HEK293 (cell line): ENCODE results near the gene HSPG2.

ENCODE experiments used
- CTCF ChIA-PET: fragments of 350-600 bp; formaldehyde crosslinking; extraction: SDS; loops from one replicate; lab custom pipeline; 2021; ENCODE audit warnings: antibody characterized with exemption; lab: Yijun Ruan, JAX
- POLR2A ChIA-PET: fragments of 300-600 bp; formaldehyde crosslinking; extraction: SDS; loops from one replicate; lab custom pipeline; 2020; ENCODE audit warnings: antibody characterized with exemption, inconsistent platforms; lab: Yijun Ruan, JAX
- H3K27ac ChIP-seq: fragments of 200-500 bp; sonication (Bioruptor generic); 2 replicates; pipeline ENCODE4 v1.5.1; 2014; ENCODE audit warnings: low read depth, low read length, control low read depth, inconsistent platforms; ENCODE audit errors: extremely low read depth
- H3K36me3 ChIP-seq, 2 experiments: fragments of 200-500 bp in 1 of 2; sonication (Bioruptor generic) in 1 of 2; 1 replicate in 1 of 2; 2 replicates in 1 of 2; pipeline ENCODE4 v1.5.1; 2014 to 2017; ENCODE audit warnings: inconsistent platforms in 2 of 2, low read length in 2 of 2; ENCODE audit not compliant: control insufficient read depth in 2 of 2, insufficient read depth in 1 of 2
- H3K4me1 ChIP-seq: fragments of 200-500 bp; sonication (Bioruptor generic); 2 replicates; pipeline ENCODE4 v1.5.1; 2014; ENCODE audit warnings: mild to moderate bottlenecking, low read length, inconsistent platforms; ENCODE audit not compliant: control insufficient read depth, insufficient read depth
- H3K4me3 ChIP-seq: 2 replicates; pipeline ENCODE4 v1.5.1; 2011; ENCODE audit warnings: low read depth, mild to moderate bottlenecking, control low read depth, low read length, moderate library complexity
- H3K9me3 ChIP-seq: fragments of 200-500 bp; sonication (Bioruptor generic); 2 replicates; pipeline ENCODE4 v1.5.1; 2014; ENCODE audit warnings: low read depth, low read length, inconsistent platforms; ENCODE audit not compliant: control insufficient read depth, insufficient read depth
- GLIS1 ChIP-seq: fragments of 450-650 bp; formaldehyde crosslinking; IDR thresholded peaks from 2 replicates; pipeline ENCODE4 v1.5.1; 2016; ENCODE audit warnings: missing biosample characterization, missing genetic modification characterization
- MZF1 ChIP-seq: fragments of 450-650 bp; formaldehyde crosslinking; IDR thresholded peaks from 2 replicates; pipeline ENCODE4 v1.5.1; 2017; ENCODE audit warnings: missing biosample characterization, missing genetic modification characterization, borderline replicate concordance
- ZBTB21 ChIP-seq: fragments of 450-650 bp; formaldehyde crosslinking; IDR thresholded peaks from 2 replicates; pipeline ENCODE4 v1.5.1; 2017; ENCODE audit warnings: missing biosample characterization, missing genetic modification characterization
- ZFP41 ChIP-seq: fragments of 450-650 bp; formaldehyde crosslinking; IDR thresholded peaks from 2 replicates; pipeline ENCODE4 v1.5.1; 2016; ENCODE audit warnings: missing biosample characterization, missing genetic modification characterization, borderline replicate concordance
- ZNF10 ChIP-seq: fragments of 450-650 bp; formaldehyde crosslinking; IDR thresholded peaks from 2 replicates; pipeline ENCODE4 v1.5.1; 2017; ENCODE audit warnings: missing biosample characterization, missing genetic modification characterization
- ZNF155 ChIP-seq: fragments of 450-650 bp; formaldehyde crosslinking; IDR thresholded peaks from 2 replicates; pipeline ENCODE4 v1.5.1; 2016; ENCODE audit warnings: missing biosample characterization, missing genetic modification characterization
- ZNF221 ChIP-seq: fragments of 450-650 bp; formaldehyde crosslinking; IDR thresholded peaks from 2 replicates; pipeline ENCODE4 v1.5.1; 2017; ENCODE audit warnings: missing biosample characterization, missing genetic modification characterization, borderline replicate concordance
- ZNF311 ChIP-seq: fragments of 450-650 bp; formaldehyde crosslinking; IDR thresholded peaks from 2 replicates; pipeline ENCODE4 v1.5.1; 2017; ENCODE audit warnings: missing biosample characterization, missing genetic modification characterization, borderline replicate concordance
- ZNF391 ChIP-seq: fragments of 450-650 bp; formaldehyde crosslinking; IDR thresholded peaks from 2 replicates; pipeline ENCODE4 v1.5.1; 2016; ENCODE audit warnings: low read depth, missing biosample characterization, missing genetic modification characterization, borderline replicate concordance
- ZNF423 ChIP-seq: fragments of 450-650 bp; formaldehyde crosslinking; IDR thresholded peaks from 2 replicates; pipeline ENCODE4 v1.5.1; 2016; ENCODE audit warnings: missing biosample characterization, missing genetic modification characterization
- ZNF544 ChIP-seq: fragments of 450-650 bp; formaldehyde crosslinking; IDR thresholded peaks from 2 replicates; pipeline ENCODE4 v1.5.0; 2017; ENCODE audit warnings: missing biosample characterization, missing genetic modification characterization
- ZNF549 ChIP-seq: fragments of 450-650 bp; IDR thresholded peaks from 2 replicates; pipeline ENCODE4 v1.5.1; 2018; ENCODE audit warnings: missing biosample characterization, missing genetic modification characterization, mild to moderate bottlenecking, inconsistent platforms, moderate library complexity
- ZNF626 ChIP-seq: fragments of 450-650 bp; sonication (Bioruptor Pico); formaldehyde crosslinking; IDR thresholded peaks from 2 replicates; pipeline ENCODE4 v1.5.1; 2018; ENCODE audit warnings: missing biosample characterization, missing genetic modification characterization, inconsistent platforms
- ZNF654 ChIP-seq: fragments of 450-650 bp; formaldehyde crosslinking; IDR thresholded peaks from 2 replicates; pipeline ENCODE4 v1.5.1; 2016; ENCODE audit warnings: low read depth, missing biosample characterization, missing genetic modification characterization
- TF ChIP-seq, protein P1 (sequence below): IDR thresholded peaks from 2 replicates; pipeline ENCODE4 v1.6.1; 2011; ENCODE audit warnings: mild to moderate bottlenecking, low read depth, low read length, borderline replicate concordance
- TF ChIP-seq, protein P2 (sequence below): fragments of 450-650 bp; formaldehyde crosslinking; IDR thresholded peaks from 2 replicates; pipeline ENCODE4 v1.5.1; 2016; ENCODE audit warnings: missing biosample characterization, missing genetic modification characterization, low read depth

Gene HSPG2

DNA sequence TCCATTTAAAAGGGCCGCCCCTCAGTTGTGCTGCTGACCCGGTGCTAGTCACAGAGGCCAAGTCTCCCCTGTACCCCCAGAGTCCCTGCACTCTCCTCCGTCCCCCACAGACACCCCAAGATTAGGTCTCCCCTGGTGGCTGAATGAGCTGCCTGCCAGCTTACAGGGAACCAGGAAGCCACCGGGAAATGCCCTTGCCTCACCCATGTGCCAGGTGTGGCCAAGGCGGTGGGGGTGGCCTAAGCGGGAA, 32.7 kb downstream of the HSPG2 start:
- Histone ChIP-seq H3K4me1 (no peaks in the 10 kb centered on the region), H3K4me3 (no peak overlapping the region), H3K27ac (no peak overlapping the region), H3K9me3 (no peaks in the 10 kb centered on the region)
- ChIA-PET POLR2A (no interaction called here), CTCF (no interaction called here)
- no peak for TF ChIP-seq ZNF10 (tag by site-specific recombination)
- no peak for TF ChIP-seq ZBTB21
- TF ChIP-seq ZNF423 (tag by site-specific recombination) = no peak
- no peak for TF ChIP-seq ZNF654 (tag by site-specific recombination)
- TF ChIP-seq, all 188 proteins: peak for 0
- H3K36me3 ChIP-seq = no peaks in the 10 kb centered on the region

DNA sequence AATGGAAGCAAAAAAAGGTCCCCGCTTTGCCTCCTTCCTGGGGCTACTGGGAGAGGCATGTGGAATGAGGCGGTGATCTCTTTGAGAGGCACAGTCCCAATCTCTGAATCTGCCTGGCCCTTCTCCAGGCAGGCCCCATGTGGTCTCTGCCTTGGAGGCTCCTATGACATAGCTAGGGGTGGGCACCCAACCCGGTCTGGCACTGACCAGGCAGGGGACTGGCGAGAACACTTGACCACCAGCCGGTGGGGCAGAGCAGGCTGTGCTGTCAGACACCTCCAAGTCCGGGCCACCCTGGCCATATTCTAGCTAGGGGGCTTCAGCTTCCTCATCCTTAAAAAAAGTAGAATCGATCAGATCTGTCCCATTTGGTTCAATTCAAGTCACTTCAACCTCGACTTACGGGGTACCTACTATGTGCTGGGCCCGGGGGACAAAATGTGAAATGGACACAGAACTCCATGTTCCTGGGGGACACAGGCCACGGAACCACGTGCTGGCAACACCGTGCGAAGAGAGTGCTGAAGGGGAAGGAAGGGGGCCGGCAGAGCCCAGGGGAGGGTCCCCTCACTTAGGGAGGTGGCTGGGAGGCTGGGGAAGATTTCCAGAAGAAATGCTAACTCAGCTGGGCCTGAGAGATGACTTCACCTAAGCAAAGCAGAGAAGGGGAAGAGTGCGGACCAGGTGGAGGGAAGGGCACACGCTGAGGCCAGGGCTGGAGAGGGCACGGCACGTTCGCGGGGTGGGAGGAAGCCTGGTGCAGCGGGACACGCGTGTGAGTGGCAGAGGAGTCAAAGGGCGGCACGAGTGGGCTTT, 33.3 kb downstream of the HSPG2 start:
- Histone ChIP-seq H3K4me3 (no peak overlapping the region), H3K27ac (no peak overlapping the region)
- ChIA-PET POLR2A (no interaction called here), CTCF (no interaction called here)
- TF ChIP-seq GLIS1 (tag by site-specific recombination) (peak; percentile 44; the same call in 1 of the 2 replicates), ZNF626 (no peak), ZNF155 (tag by site-specific recombination) (no peak), ZNF391 (tag by site-specific recombination) (no peak)
- TF ChIP-seq, all 188 proteins: peak for 1
- Histone ChIP-seq H3K36me3 (no peaks in the 10 kb centered on the region), H3K9me3 (no peaks in the 10 kb centered on the region), H3K4me1 (no peaks in the 10 kb centered on the region)

DNA sequence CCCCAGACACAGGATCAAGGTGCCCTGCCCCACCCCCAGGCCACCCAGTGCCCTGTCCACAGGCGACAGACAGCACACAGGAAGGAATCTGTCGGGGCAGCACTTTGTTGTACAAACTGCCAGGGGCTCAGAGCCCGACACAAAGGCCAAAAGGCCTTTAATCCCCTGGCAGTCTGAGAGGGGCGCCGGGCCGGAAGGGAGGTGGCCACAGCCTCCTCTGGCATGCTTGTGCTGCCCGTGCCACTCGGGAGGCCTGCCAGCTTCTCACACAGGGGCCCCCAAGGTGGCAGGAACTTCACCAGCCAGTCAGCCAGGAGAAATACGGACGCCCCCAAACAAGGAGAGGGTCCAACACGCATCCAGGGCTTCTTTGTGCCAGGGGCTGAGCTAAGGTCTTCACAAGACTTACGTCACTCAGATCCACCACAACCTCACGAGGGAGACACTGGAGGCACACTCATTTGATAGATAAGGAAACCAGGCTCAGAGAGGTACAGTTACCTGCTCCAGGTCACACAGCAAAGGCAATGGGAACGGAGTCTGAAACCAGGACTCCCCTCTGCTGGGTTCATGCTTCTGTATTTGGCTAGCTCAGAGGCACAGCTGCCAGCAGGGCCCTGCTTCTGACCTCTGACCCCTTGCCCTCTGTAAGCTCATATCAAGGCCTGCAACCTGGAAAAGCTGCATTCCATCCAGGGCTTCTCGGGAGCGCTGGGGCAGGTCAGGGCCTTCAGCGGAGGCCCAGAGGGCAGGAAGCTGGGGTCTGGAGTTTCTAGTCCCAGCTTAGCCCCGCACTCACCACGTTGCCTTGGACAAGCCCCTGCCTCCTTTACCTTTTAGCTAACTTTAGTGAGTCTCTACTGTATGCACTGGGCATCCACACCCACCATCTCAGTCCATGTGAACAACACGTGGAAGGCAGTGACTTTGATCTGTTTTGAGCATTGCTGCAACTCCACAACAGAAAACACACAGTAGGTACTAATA, 34.8 kb downstream of the HSPG2 start:
- no peak overlapping the region for H3K4me3 ChIP-seq
- ChIA-PET CTCF (no interaction called here), POLR2A (no interaction called here)
- TF ChIP-seq, protein P1, sequence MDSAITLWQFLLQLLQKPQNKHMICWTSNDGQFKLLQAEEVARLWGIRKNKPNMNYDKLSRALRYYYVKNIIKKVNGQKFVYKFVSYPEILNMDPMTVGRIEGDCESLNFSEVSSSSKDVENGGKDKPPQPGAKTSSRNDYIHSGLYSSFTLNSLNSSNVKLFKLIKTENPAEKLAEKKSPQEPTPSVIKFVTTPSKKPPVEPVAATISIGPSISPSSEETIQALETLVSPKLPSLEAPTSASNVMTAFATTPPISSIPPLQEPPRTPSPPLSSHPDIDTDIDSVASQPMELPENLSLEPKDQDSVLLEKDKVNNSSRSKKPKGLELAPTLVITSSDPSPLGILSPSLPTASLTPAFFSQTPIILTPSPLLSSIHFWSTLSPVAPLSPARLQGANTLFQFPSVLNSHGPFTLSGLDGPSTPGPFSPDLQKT = no peak
- TF ChIP-seq, protein P2, sequence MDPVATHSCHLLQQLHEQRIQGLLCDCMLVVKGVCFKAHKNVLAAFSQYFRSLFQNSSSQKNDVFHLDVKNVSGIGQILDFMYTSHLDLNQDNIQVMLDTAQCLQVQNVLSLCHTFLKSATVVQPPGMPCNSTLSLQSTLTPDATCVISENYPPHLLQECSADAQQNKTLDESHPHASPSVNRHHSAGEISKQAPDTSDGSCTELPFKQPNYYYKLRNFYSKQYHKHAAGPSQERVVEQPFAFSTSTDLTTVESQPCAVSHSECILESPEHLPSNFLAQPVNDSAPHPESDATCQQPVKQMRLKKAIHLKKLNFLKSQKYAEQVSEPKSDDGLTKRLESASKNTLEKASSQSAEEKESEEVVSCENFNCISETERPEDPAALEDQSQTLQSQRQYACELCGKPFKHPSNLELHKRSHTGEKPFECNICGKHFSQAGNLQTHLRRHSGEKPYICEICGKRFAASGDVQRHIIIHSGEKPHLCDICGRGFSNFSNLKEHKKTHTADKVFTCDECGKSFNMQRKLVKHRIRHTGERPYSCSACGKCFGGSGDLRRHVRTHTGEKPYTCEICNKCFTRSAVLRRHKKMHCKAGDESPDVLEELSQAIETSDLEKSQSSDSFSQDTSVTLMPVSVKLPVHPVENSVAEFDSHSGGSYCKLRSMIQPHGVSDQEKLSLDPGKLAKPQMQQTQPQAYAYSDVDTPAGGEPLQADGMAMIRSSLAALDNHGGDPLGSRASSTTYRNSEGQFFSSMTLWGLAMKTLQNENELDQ (tag by site-specific recombination) = no peak
- TF ChIP-seq ZFP41 (tag by site-specific recombination) (no peak), ZNF311 (tag by site-specific recombination) (no peak), MZF1 (tag by site-specific recombination) (no peak), ZNF221 (tag by site-specific recombination) (no peak), ZNF549 (tag by site-specific recombination) (no peak), ZNF544 (tag by site-specific recombination) (no peak)
- no peaks in the 10 kb centered on the region for H3K36me3 ChIP-seq
- H3K4me1 ChIP-seq = no peaks in the 10 kb centered on the region
- no peaks in the 10 kb centered on the region for H3K9me3 ChIP-seq
- H3K27ac ChIP-seq = no peak overlapping the region
